H1 (cell line): ENCODE measurements around the gene PIK3R5. TPM values are rescaled to one million over a fixed set of nuclear protein-coding genes. Genes with fewer than 3 reads are reported as not detected.

Experiments used
- CTCF ChIA-PET: fragments of 300-600 bp; sonication (Branson Sonifier 250); formaldehyde crosslinking; loops from one replicate; lab custom pipeline; 2021; ENCODE audit not compliant: partially characterized antibody; lab: Charles Lee
- POLR2A ChIA-PET: fragments of 300-600 bp; sonication (Branson Sonifier 250); formaldehyde crosslinking; loops from one replicate; lab custom pipeline; 2021; ENCODE audit warnings: inconsistent platforms; ENCODE audit not compliant: partially characterized antibody; lab: Charles Lee
- DNase-seq, 2 experiments: peaks; one replicate each; pipeline versions ENCODE4 v3.0.0 to v3.0.0-alpha.2; 2010 to 2022; ENCODE audit warnings: low spot score in 2 of 2, low read depth in 1 of 2, mixed read lengths in 1 of 2
- FAIRE-seq: peaks from 2 replicates; lab custom pipeline; 2011; peaks lifted over from hg19 to GRCh38; lab: Jason Lieb, UNC
- H2AFZ ChIP-seq: 2 replicates; pipeline ENCODE4 v1.8.1; 2012; ENCODE audit warnings: low read length, inconsistent platforms
- H2AK5ac ChIP-seq: 2 replicates; pipeline ENCODE4 v1.6.1; 2013; ENCODE audit warnings: low read depth, low read length
- H2BK120ac ChIP-seq: replicated peaks from 2 replicates; pipeline ENCODE3; 2013; ENCODE audit warnings: low read depth, low read length, inconsistent platforms
- H2BK12ac ChIP-seq: 2 replicates; pipeline ENCODE4 v1.6.1; 2013; ENCODE audit warnings: low read depth, low read length
- H2BK15ac ChIP-seq: 2 replicates; pipeline ENCODE4 v1.6.1; 2013; ENCODE audit warnings: low read length
- H2BK20ac ChIP-seq: 2 replicates; pipeline ENCODE4 v1.6.1; 2013; ENCODE audit warnings: low read length
- H2BK5ac ChIP-seq: 2 replicates; pipeline ENCODE4 v1.6.1; 2013; ENCODE audit warnings: low read depth, low read length
- H3K14ac ChIP-seq: 2 replicates; pipeline ENCODE4 v1.6.1; 2013; ENCODE audit warnings: inconsistent platforms; ENCODE audit not compliant: insufficient read length
- H3K18ac ChIP-seq: 2 replicates; pipeline ENCODE4 v1.6.1; 2013; ENCODE audit warnings: low read length; ENCODE audit errors: extremely low read depth
- H3K23ac ChIP-seq: 2 replicates; pipeline ENCODE4 v1.6.1; 2013; ENCODE audit warnings: inconsistent platforms; ENCODE audit not compliant: insufficient read length
- H3K23me2 ChIP-seq: 2 replicates; pipeline ENCODE4 v1.6.1; 2013; ENCODE audit warnings: low read depth, low read length
- H3K27ac ChIP-seq: 2 replicates; pipeline ENCODE4 v1.6.1; 2011; ENCODE audit warnings: low read depth, low read length, inconsistent platforms
- H3K27me3 ChIP-seq, 4 experiments: replicated peaks in 1 of 4; 1 replicate in 1 of 4; 2 replicates in 3 of 4; pipeline versions ENCODE4 v1.6.1 to v1.8.1; 2011 to 2013; ENCODE audit warnings: low read length in 3 of 4, mild to moderate bottlenecking in 3 of 4, inconsistent platforms in 2 of 4, mixed read lengths in 2 of 4, moderate library complexity in 1 of 4; ENCODE audit not compliant: control insufficient read depth in 3 of 4, insufficient read depth in 3 of 4; ENCODE audit errors: extremely low read depth in 1 of 4
- H3K36me3 ChIP-seq, 4 experiments: 2 replicates each; pipeline versions ENCODE4 v1.6.1 to v1.8.1; 2011 to 2013; ENCODE audit warnings: mild to moderate bottlenecking in 4 of 4, low read length in 3 of 4, moderate library complexity in 2 of 4, control low read depth in 1 of 4, inconsistent platforms in 1 of 4; ENCODE audit not compliant: insufficient read depth in 4 of 4, control insufficient read depth in 2 of 4
- H3K4ac ChIP-seq: replicated peaks from 2 replicates; pipeline ENCODE3; 2013; ENCODE audit warnings: low read length, low read depth, mixed read lengths, inconsistent platforms; ENCODE audit not compliant: insufficient read length
- H3K4me1 ChIP-seq, 4 experiments: replicated peaks in 1 of 4; 1 replicate in 1 of 4; 2 replicates in 3 of 4; pipeline versions ENCODE4 v1.6.1 to v1.8.1; 2011 to 2013; ENCODE audit warnings: low read length in 3 of 4, inconsistent platforms in 2 of 4, mixed read lengths in 1 of 4; ENCODE audit not compliant: insufficient read depth in 4 of 4, control insufficient read depth in 3 of 4
- H3K4me2 ChIP-seq, 2 experiments: 2 replicates each; pipeline versions ENCODE4 v1.6.1 to v1.8.1; 2011 to 2013; ENCODE audit warnings: low read depth in 2 of 2, low read length in 2 of 2, control low read depth in 1 of 2, inconsistent platforms in 1 of 2, mild to moderate bottlenecking in 1 of 2; ENCODE audit not compliant: insufficient read depth in 1 of 2
- H3K4me3 ChIP-seq, 4 experiments: fragments of 200-600, 300-600 bp in 1 of 4; sonication (generic), shearing (Covaris generic), sonication (Bioruptor Twin) in 1 of 4; 2 replicates each; pipeline versions ENCODE4 v1.5.1 to v1.8.1; 2011 to 2016; ENCODE audit warnings: low read length in 4 of 4, low read depth in 3 of 4, control low read depth in 2 of 4, inconsistent platforms in 2 of 4, mild to moderate bottlenecking in 2 of 4, mixed read lengths in 1 of 4, moderate library complexity in 1 of 4; ENCODE audit not compliant: insufficient read depth in 2 of 4; ENCODE audit errors: extremely low read depth in 1 of 4
- H3K56ac ChIP-seq: replicated peaks from 2 replicates; pipeline ENCODE3; 2013; ENCODE audit warnings: low read depth, mild to moderate bottlenecking, mixed read lengths, low read length, inconsistent platforms; ENCODE audit not compliant: insufficient read length
- H3K79me1 ChIP-seq: 2 replicates; pipeline ENCODE4 v1.6.1; 2013; ENCODE audit warnings: low read depth, low read length, control low read depth
- H3K79me2 ChIP-seq, 2 experiments: 2 replicates each; pipeline versions ENCODE4 v1.6.1 to v1.8.1; 2012 to 2013; ENCODE audit warnings: low read length in 2 of 2, mild to moderate bottlenecking in 2 of 2, inconsistent platforms in 1 of 2; ENCODE audit not compliant: insufficient read depth in 2 of 2, control insufficient read depth in 1 of 2
- H3K9ac ChIP-seq, 4 experiments: replicated peaks in 1 of 4; 1 replicate in 1 of 4; 2 replicates in 3 of 4; pipeline versions ENCODE4 v1.6.1 to v1.8.1; 2011 to 2013; ENCODE audit warnings: low read depth in 3 of 4, low read length in 3 of 4, control low read depth in 2 of 4, mild to moderate bottlenecking in 2 of 4, moderate library complexity in 2 of 4, inconsistent platforms in 1 of 4; ENCODE audit errors: extremely low read depth in 1 of 4
- H3K9me3 ChIP-seq, 2 experiments: 2 replicates each; pipeline versions ENCODE4 v1.6.1 to v1.8.1; 2012 to 2013; ENCODE audit warnings: mild to moderate bottlenecking in 2 of 2, moderate library complexity in 2 of 2, control low read depth in 1 of 2, inconsistent platforms in 1 of 2, low read depth in 1 of 2, low read length in 1 of 2, mixed read lengths in 1 of 2; ENCODE audit not compliant: insufficient read depth in 2 of 2
- H4K20me1 ChIP-seq, 2 experiments: replicated peaks in 1 of 2; 2 replicates each; pipeline versions ENCODE3 to v1.8.1; 2011 to 2013; ENCODE audit warnings: inconsistent platforms in 2 of 2, low read length in 2 of 2, mild to moderate bottlenecking in 1 of 2; ENCODE audit not compliant: insufficient read depth in 2 of 2, control insufficient read depth in 1 of 2
- H4K5ac ChIP-seq: 2 replicates; pipeline ENCODE4 v1.6.1; 2013; ENCODE audit warnings: low read length, low read depth, mixed read lengths, inconsistent platforms; ENCODE audit not compliant: insufficient read length
- H4K8ac ChIP-seq: 2 replicates; pipeline ENCODE4 v1.8.0; 2013; ENCODE audit warnings: mild to moderate bottlenecking, moderate library complexity, low read length, inconsistent platforms; ENCODE audit not compliant: insufficient read depth; ENCODE audit errors: extremely low read depth
- H4K91ac ChIP-seq: replicated peaks from 2 replicates; pipeline ENCODE3; 2013; ENCODE audit warnings: low read length, mixed read lengths, inconsistent platforms; ENCODE audit not compliant: insufficient read length
- CBX8 ChIP-seq: fragments of 300-800, 300-1000 bp; sonication (generic); IDR thresholded peaks from 2 replicates; pipeline ENCODE4 v1.7.1; 2016; ENCODE audit warnings: low read depth, low read length, borderline replicate concordance
- CHD2 ChIP-seq: IDR thresholded peaks from 2 replicates; pipeline ENCODE4 v1.6.1; 2012; ENCODE audit warnings: low read length, improper control_type of control experiment
- CTBP2 ChIP-seq: IDR thresholded peaks from 2 replicates; pipeline ENCODE4 v1.7.0; 2011; ENCODE audit warnings: borderline replicate concordance, mild to moderate bottlenecking, moderate library complexity, mixed read lengths, low read length; ENCODE audit not compliant: insufficient read depth, insufficient read length
- EZH2 ChIP-seq: fragments of 200-600 bp; sonication (generic); IDR thresholded peaks from 2 replicates; pipeline ENCODE4 v1.7.1; 2012; ENCODE audit warnings: low read depth, mild to moderate bottlenecking, moderate library complexity, low read length, inconsistent platforms; ENCODE audit not compliant: severe bottlenecking
- GABPA ChIP-seq: IDR thresholded peaks from 2 replicates; pipeline ENCODE4 v1.6.1; 2011; ENCODE audit warnings: mild to moderate bottlenecking, low read length, moderate library complexity, borderline replicate concordance; ENCODE audit not compliant: insufficient read depth
- KDM5A ChIP-seq: fragments of 200-600 bp; IDR thresholded peaks from 2 replicates; pipeline ENCODE4 v1.7.1; 2012; ENCODE audit warnings: mild to moderate bottlenecking, low read length, inconsistent platforms, mixed read lengths
- POLR2A ChIP-seq, 2 experiments: IDR thresholded peaks; 1 replicate in 1 of 2; 2 replicates in 1 of 2; pipeline ENCODE4 v1.6.1; 2011; ENCODE audit warnings: low read depth in 2 of 2, low read length in 2 of 2, mild to moderate bottlenecking in 2 of 2; ENCODE audit errors: control extremely low read depth in 1 of 2
- POU5F1 ChIP-seq: IDR thresholded peaks from 2 replicates; pipeline ENCODE4 v1.6.1; 2011; ENCODE audit warnings: low read depth, mild to moderate bottlenecking, low read length, moderate library complexity
- SAP30 ChIP-seq: fragments of 300-600 bp; sonication (generic); IDR thresholded peaks from 2 replicates; pipeline ENCODE4 v1.7.1; 2012; ENCODE audit warnings: low read length, moderate library complexity, mild to moderate bottlenecking, inconsistent platforms; ENCODE audit not compliant: insufficient read depth, insufficient replicate concordance
- SIN3A ChIP-seq, 2 experiments: IDR thresholded peaks in 1 of 2; conservative IDR thresholded peaks in 1 of 2; 2 replicates each; pipeline ENCODE4 v1.6.1; 2011 to 2012; ENCODE audit warnings: low read length in 2 of 2, improper control_type of control experiment in 1 of 2, low read depth in 1 of 2, mild to moderate bottlenecking in 1 of 2
- SP2 ChIP-seq: IDR thresholded peaks from 2 replicates; pipeline ENCODE4 v1.6.1; 2012; ENCODE audit warnings: mild to moderate bottlenecking, low read length, inconsistent platforms
- SUZ12 ChIP-seq: fragments of 200-600 bp; sonication (generic); IDR thresholded peaks from 2 replicates; pipeline ENCODE4 v1.6.1; 2012; ENCODE audit warnings: mild to moderate bottlenecking, inconsistent platforms, low read length, moderate library complexity, mixed read lengths
- TAF1 ChIP-seq: IDR thresholded peaks from 2 replicates; pipeline ENCODE4 v1.6.1; 2011; ENCODE audit warnings: mild to moderate bottlenecking, low read depth, low read length
- TCF12 ChIP-seq: IDR thresholded peaks from 2 replicates; pipeline ENCODE4 v1.6.1; 2011; ENCODE audit warnings: low read depth, mild to moderate bottlenecking, low read length
- polyA plus RNA-seq, 7 experiments: library from polyadenylated mRNA; depleted of rRNA in 3 of 7; stranded (reverse) in 5 of 7; unstranded in 2 of 7; fragments of >200 nt in 5 of 7; fragments of 200-250 nt in 2 of 7; gene quantifications; 1 replicate in 5 of 7; 2 replicates in 1 of 7; 4 replicates in 1 of 7; pipeline versions ENCODE4 v1.2.1 to v1.2.3, GENCODE V29; 2011 to 2013; ENCODE audit warnings: missing spikeins in 2 of 7, mixed read lengths in 2 of 7
- total RNA-seq: library from RNA; stranded (reverse); fragmentation: NEBNext Ultra II Directional; extraction: Animal tissue kit (Norgen Biotek cat#: 25700); gene quantifications from 2 replicates; pipeline ENCODE4 v1.2.1, GENCODE V29; 2021
- TF ChIP-seq, protein P1 (sequence below): IDR thresholded peaks from 2 replicates; pipeline ENCODE4 v1.6.1; 2012; ENCODE audit warnings: inconsistent platforms

The PIK3R5 gene
- total and polyA plus RNA-seq, 2 of the 8 experiments (the other 6 are each of a cell fraction or from before 2014, with no cell fraction given), result 2.7 to 4.3 TPM

DNA sequence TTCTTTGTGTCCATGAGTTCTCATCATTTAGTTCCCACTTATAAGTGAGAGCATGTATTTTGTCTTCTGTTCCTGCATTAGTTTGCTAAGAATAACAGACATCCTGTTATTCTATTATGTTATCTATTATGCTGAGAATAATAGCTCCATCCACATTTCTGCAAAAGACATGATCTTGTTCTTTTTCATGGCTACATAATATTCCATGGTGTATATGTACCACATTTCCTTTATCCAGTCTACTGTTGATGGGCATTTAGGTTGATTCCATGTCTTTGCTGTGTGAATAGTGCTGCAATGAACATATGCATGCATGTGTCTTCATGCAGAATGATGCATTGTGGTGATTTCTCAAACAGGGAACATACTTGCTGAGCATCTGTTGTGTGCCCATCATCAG lies 21.4 kb downstream of the PIK3R5 start:
- no peaks in the 10 kb centered on the region for H3K23me2 ChIP-seq
- H3K27me3 ChIP-seq, result no peaks in the 10 kb centered on the region
- no peak overlapping the region for H2BK5ac ChIP-seq
- no peak overlapping the region for H3K23ac ChIP-seq
- no peak overlapping the region for H2BK120ac ChIP-seq
- FAIRE-seq (no peak), DNase-seq (no peak)
- no peak overlapping the region for H3K4me3 ChIP-seq
- H2BK15ac ChIP-seq, result no peak overlapping the region
- no peak overlapping the region for H4K91ac ChIP-seq
- H3K27ac ChIP-seq, result no peak overlapping the region
- H3K18ac ChIP-seq, result no peak overlapping the region
- TF ChIP-seq EZH2 (no peak), KDM5A (no peak), GABPA (no peak), SAP30 (no peak), CBX8 (no peak), POLR2A (IDR thresholded peaks at IDR 0.05; ENCODE audit: control extremely low read depth in 1 of 2, low read depth in 2 of 2, low read length in 2 of 2) (no peak), CHD2 (no peak), CTBP2 (no peak), SIN3A (conservative IDR thresholded peaks at IDR 0.05 in 1 of 2, IDR thresholded peaks at IDR 0.05 in 1 of 2; ENCODE audit: low read depth in 1 of 2, low read length in 2 of 2) (no peak), POU5F1 (no peak), TCF12 (no peak), SP2 (no peak), SUZ12 (no peak), TAF1 (no peak)
- TF ChIP-seq, protein P1, sequence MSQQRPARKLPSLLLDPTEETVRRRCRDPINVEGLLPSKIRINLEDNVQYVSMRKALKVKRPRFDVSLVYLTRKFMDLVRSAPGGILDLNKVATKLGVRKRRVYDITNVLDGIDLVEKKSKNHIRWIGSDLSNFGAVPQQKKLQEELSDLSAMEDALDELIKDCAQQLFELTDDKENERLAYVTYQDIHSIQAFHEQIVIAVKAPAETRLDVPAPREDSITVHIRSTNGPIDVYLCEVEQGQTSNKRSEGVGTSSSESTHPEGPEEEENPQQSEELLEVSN, result no peak
- no peaks in the 10 kb centered on the region for H4K20me1 ChIP-seq
- H2AFZ ChIP-seq, result no peak overlapping the region
- H3K9me3 ChIP-seq, result no peaks in the 10 kb centered on the region
- H3K4me1 ChIP-seq, result peaks cover 2 to 6% (median 6%) of the 10 kb centered on the region in 4 experiments; a peak in 5 of 7 replicates
- H3K4ac ChIP-seq, result no peak overlapping the region
- no peaks in the 10 kb centered on the region for H3K79me2 ChIP-seq
- ChIA-PET CTCF (interaction anchor here (0.8 to 1.6 kb wide), 2 partner anchors 9 to 11 kb away, joined by 3 read pairs; no protein-coding TSS in a partner anchor), POLR2A (no interaction called here)
- H4K5ac ChIP-seq, result no peak overlapping the region
- no peak overlapping the region for H3K56ac ChIP-seq
- no peak overlapping the region for H3K9ac ChIP-seq
- no peak overlapping the region for H2BK20ac ChIP-seq
- H2AK5ac ChIP-seq, result no peak overlapping the region
- no peaks in the 10 kb centered on the region for H3K36me3 ChIP-seq
- H4K8ac ChIP-seq, result no peak overlapping the region
- H2BK12ac ChIP-seq, result no peak overlapping the region
- H3K79me1 ChIP-seq, result no peaks in the 10 kb centered on the region
- no peak overlapping the region for H3K14ac ChIP-seq
- H3K4me2 ChIP-seq, result no peak overlapping the region
